HepG2 (cell line): ENCODE data around the gene PITHD1. TPM values are rescaled to one million over a fixed set of nuclear protein-coding genes. Genes with fewer than 3 reads are reported as not detected.
A peak's percentile ranks its signal among the peaks of the same experiment; 100 is the strongest.

Experiments
- ADNP ChIP-seq: sonication (generic); formaldehyde crosslinking; IDR thresholded peaks from 2 replicates; pipeline ENCODE4 v1.4.0; 2020; ENCODE audit warnings: missing genetic modification reagents
- ATM ChIP-seq: fragments of 450-650 bp; IDR thresholded peaks from 2 replicates; pipeline ENCODE4 v1.7.1; 2017; ENCODE audit warnings: mild to moderate bottlenecking, borderline replicate concordance
- CHD2 ChIP-seq: IDR thresholded peaks from 2 replicates; pipeline ENCODE4 v1.6.1; 2011; ENCODE audit warnings: low read depth, low read length, improper control_type of control experiment
- CSRNP2 ChIP-seq: sonication (generic); formaldehyde crosslinking; conservative IDR thresholded peaks from 2 replicates; pipeline ENCODE4 v1.8.0; 2022; ENCODE audit warnings: low read depth, missing genetic modification reagents
- EP300 ChIP-seq, 3 experiments: sonication (generic) in 1 of 3; formaldehyde crosslinking in 1 of 3; IDR thresholded peaks; 2 replicates each; pipeline versions ENCODE4 v1.5.1 to v1.6.1; 2011 to 2020; ENCODE audit warnings: low read depth in 2 of 3, low read length in 2 of 3, borderline replicate concordance in 1 of 3, improper control_type of control experiment in 1 of 3, mild to moderate bottlenecking in 1 of 3, missing genetic modification reagents in 1 of 3, moderate library complexity in 1 of 3
- GPN1 ChIP-seq: sonication (generic); formaldehyde crosslinking; IDR thresholded peaks from 2 replicates; pipeline ENCODE4 v1.5.1; 2020; ENCODE audit warnings: missing genetic modification reagents, borderline replicate concordance
- LBX2 ChIP-seq: sonication (generic); formaldehyde crosslinking; IDR thresholded peaks from 2 replicates; pipeline ENCODE4 v1.5.0; 2020; ENCODE audit warnings: missing genetic modification reagents, mild to moderate bottlenecking, borderline replicate concordance
- MLLT10 ChIP-seq: sonication (generic); formaldehyde crosslinking; IDR thresholded peaks from 2 replicates; pipeline ENCODE4 v1.4.0; 2020; ENCODE audit warnings: missing genetic modification reagents
- MTF1 ChIP-seq: sonication (generic); formaldehyde crosslinking; IDR thresholded peaks from 2 replicates; pipeline ENCODE4 v1.5.0; 2020; ENCODE audit warnings: missing genetic modification reagents
- NFAT5 ChIP-seq: sonication (generic); formaldehyde crosslinking; IDR thresholded peaks from 2 replicates; pipeline ENCODE4 v1.4.0; 2020; ENCODE audit warnings: missing genetic modification reagents
- NFKBIZ ChIP-seq: IDR thresholded peaks from 2 replicates; pipeline ENCODE4 v1.6.1; 2018; ENCODE audit warnings: missing genetic modification reagents, missing compliant biosample characterization
- NR0B2 ChIP-seq: sonication (generic); formaldehyde crosslinking; IDR thresholded peaks from 2 replicates; pipeline ENCODE4 v1.4.0; 2020; ENCODE audit warnings: mild to moderate bottlenecking, missing genetic modification reagents
- RBM39 ChIP-seq: fragments of 200-400 bp; formaldehyde crosslinking; IDR thresholded peaks from one replicate; pipeline ENCODE4 v1.6.1; 2018; ENCODE audit warnings: antibody characterized with exemption, mild to moderate bottlenecking, low read depth, low read length; ENCODE audit not compliant: poor library complexity, severe bottlenecking
- TCF7 ChIP-seq: sonication (generic); IDR thresholded peaks from 2 replicates; pipeline ENCODE4 v1.6.1; 2016; ENCODE audit warnings: antibody characterized with exemption, low read depth
- ZBTB38 ChIP-seq: sonication (generic); formaldehyde crosslinking; IDR thresholded peaks from 2 replicates; pipeline ENCODE4 v1.5.1; 2020; ENCODE audit warnings: mild to moderate bottlenecking, missing genetic modification reagents
- ZBTB44 ChIP-seq: sonication (generic); formaldehyde crosslinking; IDR thresholded peaks from 2 replicates; pipeline ENCODE4 v1.4.0; 2020; ENCODE audit warnings: missing genetic modification reagents
- ZFP90 ChIP-seq: sonication (generic); formaldehyde crosslinking; IDR thresholded peaks from 2 replicates; pipeline ENCODE4 v1.8.0; 2022; ENCODE audit warnings: missing genetic modification reagents, mild to moderate bottlenecking, inconsistent platforms, borderline replicate concordance
- ZNF383 ChIP-seq: sonication (generic); formaldehyde crosslinking; IDR thresholded peaks from 2 replicates; pipeline ENCODE4 v1.4.0; 2020; ENCODE audit warnings: missing genetic modification reagents, mild to moderate bottlenecking, borderline replicate concordance
- polyA plus RNA-seq, 8 experiments: library from polyadenylated mRNA; depleted of rRNA in 3 of 8; stranded (reverse) in 7 of 8; unstranded in 1 of 8; fragments of >200 nt; fragmentation: Illumina TruSeq in 4 of 8; extraction: Trizol in 4 of 8; gene quantifications; 2 replicates each; pipeline versions ENCODE4 v1.2.1 to v1.2.3, GENCODE V29; 2011 to 2016; ENCODE audit warnings: low read depth in 4 of 8, missing spikeins in 1 of 8, mixed read lengths in 1 of 8; ENCODE audit not compliant: insufficient read depth in 1 of 8
- total RNA-seq, 5 experiments: library from RNA; depleted of rRNA; stranded (reverse); fragments of >200 nt; fragmentation: Illumina TruSeq; extraction: Trizol; gene quantifications; 2 replicates each; pipeline ENCODE4 v1.2.3, GENCODE V29; 2016; ENCODE audit warnings: low read depth in 1 of 5

PITHD1 gene
- total and polyA plus RNA-seq, 2 of the 13 experiments (the other 11 are each of a cell fraction or from before 2014, with no cell fraction given), result 28.0 to 37.3 TPM

- TF ChIP-seq NFKBIZ (CRISPR knock-in tag) (0 out of 2 replicates have a peak, but pooled peaks have one; percentile 24), MTF1 (no peak), EP300 (IDR thresholded peaks at IDR 0.05; ENCODE audit: low read depth in 2 of 2, low read length in 2 of 2) (no peak), EP300 (CRISPR knock-in tag; IDR thresholded peaks at IDR 0.05; ENCODE audit: borderline replicate concordance) (no peak), ZBTB44 (peak; percentile 68; the same call in 1 of the 2 replicates), CSRNP2 (CRISPR knock-in tag) (no peak), ZBTB38 (CRISPR knock-in tag) (no peak), ATM (no peak), NR0B2 (no peak), CHD2 (peak; percentile 25; the same call in 1 of the 2 replicates), NFAT5 (CRISPR knock-in tag) (no peak), LBX2 (CRISPR knock-in tag) (no peak), ADNP (no peak), MLLT10 (CRISPR knock-in tag) (no peak), ZNF383 (no peak), GPN1 (no peak), TCF7 (no peak), RBM39 (peak; percentile 41), ZFP90 (CRISPR knock-in tag) (0 out of 2 replicates have a peak, but pooled peaks have one; percentile 46)
Measured at GRCh38 chr1:23790696-23791515, 12.7 kb downstream of the PITHD1 start, which contains the start of gene LYPLA2 (continued).
